K562 (cell line): ENCODE data around the gene HSPH1. TPM values are rescaled to one million over a fixed set of nuclear protein-coding genes. Genes with fewer than 3 reads are reported as not detected.

Experiments
- ATAC-seq: fragments of 200-7000 bp; cut with Tn5 transposase; 3 replicates; pipeline ENCODE4 v1.9.1; 2020; ENCODE audit warnings: moderate library complexity
- BruUV-seq: library from RNA; stranded (reverse); fragments of 400-500 nt; replicated peaks from 2 replicates; lab custom pipeline; 2021; lab: Mats Ljungman, UMichigan
- CTCF ChIA-PET: fragments of 300-600 bp; formaldehyde crosslinking; extraction: SDS; loops from one replicate; lab custom pipeline; 2021; ENCODE audit warnings: low intra/inter-chr PET ratio; lab: Yijun Ruan, JAX
- POLR2A ChIA-PET: fragments of 300-600, 350-650 bp; sonication (Branson Sonifier 250); formaldehyde crosslinking; extraction: SDS; loops from one replicate; lab custom pipeline; 2021; ENCODE audit warnings: antibody characterized with exemption, inconsistent platforms; lab: Yijun Ruan, JAX
- DNase-seq, 4 experiments: peaks; one replicate each; pipeline versions ENCODE4 v3.0.0 to v3.0.0-alpha.2; 2011 to 2018; ENCODE audit warnings: low spot score in 3 of 4, mixed read lengths in 3 of 4; ENCODE audit errors: extremely low read depth in 1 of 4
- FAIRE-seq: peaks from 2 replicates; lab custom pipeline; 2011; peaks lifted over from hg19 to GRCh38; lab: Jason Lieb, UNC
- H2AFZ ChIP-seq: 2 replicates; pipeline ENCODE4 v1.6.0; 2011; ENCODE audit warnings: low read depth, low read length, control low read depth, inconsistent platforms
- H3K27ac ChIP-seq: fragments of 200-600 bp; 3 replicates; pipeline ENCODE4 v1.8.0; 2011; ENCODE audit warnings: low read depth, mild to moderate bottlenecking, control low read depth, inconsistent platforms, low read length, moderate library complexity, mixed read lengths; ENCODE audit errors: extremely low read depth
- H3K27me3 ChIP-seq, 2 experiments: fragments of 300-600 bp in 1 of 2; 2 replicates in 1 of 2; 3 replicates in 1 of 2; pipeline versions ENCODE4 v1.6.0 to v1.8.0; 2011; ENCODE audit warnings: inconsistent platforms in 2 of 2, low read length in 2 of 2, mild to moderate bottlenecking in 1 of 2, mixed read lengths in 1 of 2, moderate library complexity in 1 of 2; ENCODE audit not compliant: control insufficient read depth in 2 of 2, insufficient read depth in 2 of 2
- H3K36me3 ChIP-seq: fragments of 300-600 bp; 3 replicates; pipeline ENCODE4 v1.8.0; 2011; ENCODE audit warnings: mild to moderate bottlenecking, low read length, inconsistent platforms; ENCODE audit not compliant: control insufficient read depth, insufficient read depth
- H3K4me1 ChIP-seq, 2 experiments: fragments of 200-600 bp in 1 of 2; replicated peaks in 1 of 2; 2 replicates in 1 of 2; 3 replicates in 1 of 2; pipeline versions ENCODE4 v1.5.1 to v1.8.0; 2011; ENCODE audit warnings: inconsistent platforms in 2 of 2, low read length in 2 of 2, mild to moderate bottlenecking in 1 of 2, mixed read lengths in 1 of 2, moderate library complexity in 1 of 2; ENCODE audit not compliant: control insufficient read depth in 2 of 2, insufficient read depth in 2 of 2
- H3K4me2 ChIP-seq: 2 replicates; pipeline ENCODE4 v1.6.1; 2011; ENCODE audit warnings: low read length, control low read depth, inconsistent platforms, mixed read lengths; ENCODE audit not compliant: insufficient read depth
- H3K4me3 ChIP-seq: fragments of 200-600 bp; sonication (generic), shearing (Covaris generic); 2 replicates; pipeline ENCODE4 v1.5.1; 2016; ENCODE audit warnings: control low read depth, inconsistent platforms
- H3K79me2 ChIP-seq: fragments of 200-600 bp; 3 replicates; pipeline ENCODE4 v1.8.0; 2011; ENCODE audit warnings: low read length, inconsistent platforms; ENCODE audit not compliant: control insufficient read depth, insufficient read depth
- H3K9ac ChIP-seq, 2 experiments: 2 replicates each; pipeline versions ENCODE4 v1.6.0 to v1.6.1; 2011; ENCODE audit warnings: low read depth in 2 of 2, low read length in 2 of 2, control low read depth in 1 of 2, inconsistent platforms in 1 of 2, mild to moderate bottlenecking in 1 of 2, mixed read lengths in 1 of 2; ENCODE audit not compliant: insufficient read depth in 1 of 2
- H3K9me1 ChIP-seq: one replicate; pipeline ENCODE4 v1.6.0; 2011; ENCODE audit warnings: inconsistent platforms, mild to moderate bottlenecking, low read length, moderate library complexity; ENCODE audit not compliant: control insufficient read depth, insufficient read depth
- H3K9me3 ChIP-seq: replicated peaks from 2 replicates; pipeline ENCODE4 v1.5.1; 2011; ENCODE audit warnings: low read depth, low read length, inconsistent platforms; ENCODE audit not compliant: control insufficient read depth, insufficient read depth
- H4K20me1 ChIP-seq: replicated peaks from 2 replicates; pipeline ENCODE4 v1.6.1; 2011; ENCODE audit warnings: low read length, inconsistent platforms, mixed read lengths; ENCODE audit not compliant: control insufficient read depth, insufficient read depth
- EP300 ChIP-seq: IDR thresholded peaks from 2 replicates; pipeline ENCODE4 v1.6.1; 2012; ENCODE audit warnings: low read length, improper control_type of control experiment
- ESRRB ChIP-seq: fragments of 250-450 bp; sonication (Bioruptor Pico); IDR thresholded peaks from 2 replicates; pipeline ENCODE4 v1.5.0; 2020; ENCODE audit warnings: mild to moderate bottlenecking, moderate library complexity, borderline replicate concordance
- ETV1 ChIP-seq: fragments of 450-650 bp; conservative IDR thresholded peaks from 2 replicates; pipeline ENCODE4 v1.6.1; 2016; ENCODE audit warnings: missing genetic modification characterization, control low read depth, low read depth, missing compliant biosample characterization
- FOXK2 ChIP-seq, 2 experiments: fragments of 450-650 bp; IDR thresholded peaks in 1 of 2; conservative IDR thresholded peaks in 1 of 2; 2 replicates each; pipeline ENCODE4 v1.6.1; 2016; ENCODE audit warnings: low read depth in 2 of 2, mild to moderate bottlenecking in 1 of 2
- FOXM1 ChIP-seq, 2 experiments: fragments of 450-650 bp in 1 of 2; sonication (generic) in 1 of 2; formaldehyde crosslinking in 1 of 2; IDR thresholded peaks; 2 replicates each; pipeline versions ENCODE4 v1.6.1 to v1.9.0; 2017 to 2022; ENCODE audit warnings: low read depth in 2 of 2, mild to moderate bottlenecking in 2 of 2, missing genetic modification reagents in 1 of 2, moderate library complexity in 1 of 2
- KLF1 ChIP-seq: fragments of 450-650 bp; IDR thresholded peaks from 2 replicates; pipeline ENCODE4 v1.6.1; 2016; ENCODE audit warnings: missing genetic modification characterization, missing compliant biosample characterization
- LCOR ChIP-seq: sonication (generic); formaldehyde crosslinking; IDR thresholded peaks from 2 replicates; pipeline ENCODE4 v1.8.0; 2022; ENCODE audit warnings: mild to moderate bottlenecking, missing genetic modification reagents
- LEF1 ChIP-seq: fragments of 450-650 bp; IDR thresholded peaks from 2 replicates; pipeline ENCODE4 v1.6.1; 2016; ENCODE audit warnings: mild to moderate bottlenecking
- MEIS2 ChIP-seq: fragments of 450-650 bp; IDR thresholded peaks from 2 replicates; pipeline ENCODE4 v1.6.1; 2014; ENCODE audit warnings: mild to moderate bottlenecking; ENCODE audit not compliant: partially characterized antibody
- NR3C1 ChIP-seq: sonication (generic); formaldehyde crosslinking; IDR thresholded peaks from 2 replicates; pipeline ENCODE4 v1.8.1; 2022; ENCODE audit warnings: missing genetic modification reagents
- PHF20 ChIP-seq: fragments of 450-650 bp; IDR thresholded peaks from 2 replicates; pipeline ENCODE4 v1.6.1; 2018; ENCODE audit not compliant: partially characterized antibody
- RBM22 ChIP-seq: fragments of 200-400 bp; formaldehyde crosslinking; IDR thresholded peaks from 2 replicates; pipeline ENCODE4 v1.6.1; 2018; ENCODE audit warnings: low read length, low read depth; ENCODE audit not compliant: poor library complexity, severe bottlenecking
- TARDBP ChIP-seq: fragments of 450-650 bp; IDR thresholded peaks from 2 replicates; pipeline ENCODE4 v1.6.1; 2016
- TCF3 ChIP-seq: sonication (generic); formaldehyde crosslinking; IDR thresholded peaks from 2 replicates; pipeline ENCODE4 v1.4.0; 2020; ENCODE audit warnings: mild to moderate bottlenecking, missing genetic modification reagents
- ZFP30 ChIP-seq: fragments of 250-450 bp; sonication (Bioruptor Pico); IDR thresholded peaks from 2 replicates; pipeline ENCODE4 v1.8.0; 2022; ENCODE audit warnings: moderate library complexity, mild to moderate bottlenecking, inconsistent platforms, borderline replicate concordance
- ZNF121 ChIP-seq: sonication (generic); formaldehyde crosslinking; conservative IDR thresholded peaks from 2 replicates; pipeline ENCODE4 v1.8.0; 2022; ENCODE audit warnings: missing genetic modification reagents
- ZNF589 ChIP-seq: fragments of 200-800 bp; sonication (Bioruptor generic); IDR thresholded peaks from 2 replicates; pipeline ENCODE4 v1.6.1; 2016; ENCODE audit warnings: low read depth, missing genetic modification characterization, missing compliant biosample characterization
- WGBS: fragments of 100-300 bp; shearing (Covaris generic); methylation state at CpG from one replicate; pipeline ENCODE4 v1.1.6; 2016; ENCODE audit warnings: low coverage, mixed read lengths; ENCODE audit not compliant: insufficient coverage; ENCODE audit errors: missing lambda C conversion rate; 5-methylcytosine and 5-hydroxymethylcytosine counted together
- in situ Hi-C: fragments of 300-500 bp; cut with MboI; formaldehyde crosslinking; loops from 4 replicates; pipeline ENCODE4 v1.15.0; 2018; ENCODE audit warnings: inconsistent platforms, mixed read lengths
- intact Hi-C: fragments of 100-400 bp; cut with micrococcal nuclease; formaldehyde crosslinking; loops from 2 replicates; pipeline ENCODE4 v1.14.2; 2022
- polyA plus RNA-seq, 8 experiments: library from polyadenylated mRNA; depleted of rRNA in 4 of 8; stranded (reverse) in 5 of 8; unstranded in 3 of 8; fragments of >200 nt; fragmentation: Nextera tagmentation in 2 of 8; fragmentation: Illumina TruSeq in 1 of 8; extraction: Ambion mirVana in 2 of 8; extraction: Trizol in 1 of 8; gene quantifications; 2 replicates each; pipeline versions ENCODE4 v1.2.1 to v1.2.3, GENCODE V29; 2011 to 2014; ENCODE audit warnings: inconsistent platforms in 1 of 8, missing spikeins in 1 of 8
- total RNA-seq, 7 experiments: library from RNA; depleted of rRNA in 6 of 7; stranded (reverse); fragments of >200 nt in 6 of 7; fragmentation: Illumina TruSeq in 2 of 7; extraction: Trizol in 2 of 7; gene quantifications; 2 replicates each; pipeline versions ENCODE4 v1.2.1 to v1.2.3, GENCODE V29; 2011 to 2021; ENCODE audit warnings: low replicate concordance in 1 of 7
- TF ChIP-seq, protein P1 (sequence below): sonication (generic); formaldehyde crosslinking; IDR thresholded peaks from 2 replicates; pipeline ENCODE4 v1.8.1; 2023; ENCODE audit warnings: mild to moderate bottlenecking, missing genetic modification reagents

HSPH1 gene
- total and polyA plus RNA-seq, 9 of the 15 experiments (the other 6 are each of a cell fraction or from before 2014, with no cell fraction given): 34.6 to 104 (median 64.7) TPM

DNA sequence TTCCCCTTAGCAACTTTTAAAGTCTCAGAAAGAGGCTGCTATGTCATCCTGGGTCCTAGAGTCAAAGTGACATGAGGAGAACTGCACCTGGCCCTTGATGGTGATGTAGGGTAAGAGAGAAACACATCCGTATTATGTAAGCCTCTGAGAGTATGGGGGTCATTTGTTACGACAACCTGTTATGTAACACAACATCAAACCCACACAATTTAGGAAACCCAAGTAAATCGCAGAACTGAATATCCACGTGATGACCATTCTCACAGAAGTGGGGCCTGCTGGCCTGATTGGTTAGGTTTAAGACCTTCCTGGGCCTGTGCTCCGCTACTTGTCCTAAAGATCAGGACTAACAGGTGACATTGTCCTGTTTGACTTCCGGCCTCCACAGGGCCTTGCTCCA is 22.7 kb upstream of the HSPH1 start:
- Histone ChIP-seq H3K4me3 (no peak overlapping the region), H3K9me1 (no peaks in the 10 kb centered on the region), H3K4me2 (no peak overlapping the region), H2AFZ (no peak overlapping the region), H3K9me3 (no peaks in the 10 kb centered on the region), H3K27me3 (no peaks in the 10 kb centered on the region), H3K27ac (no peak overlapping the region), H3K36me3 (no peaks in the 10 kb centered on the region), H4K20me1 (no peaks in the 10 kb centered on the region), H3K4me1 (no peaks in the 10 kb centered on the region), H3K9ac (no peak overlapping the region), H3K79me2 (no peaks in the 10 kb centered on the region)
- DNase-seq (no peak), ATAC-seq (no peak), FAIRE-seq (no peak)
- intact Hi-C loops (no loop called here), in situ Hi-C loops (no loop called here)
- CTCF ChIA-PET: no interaction called here
- WGBS: 35% methylated on average over 5 of the region's 6 CpGs
- no TSS peak for BruUV-seq
- TF ChIP-seq EP300 (no peak), TCF3 (CRISPR knock-in tag) (no peak)
- POLR2A ChIA-PET: no interaction called here

DNA sequence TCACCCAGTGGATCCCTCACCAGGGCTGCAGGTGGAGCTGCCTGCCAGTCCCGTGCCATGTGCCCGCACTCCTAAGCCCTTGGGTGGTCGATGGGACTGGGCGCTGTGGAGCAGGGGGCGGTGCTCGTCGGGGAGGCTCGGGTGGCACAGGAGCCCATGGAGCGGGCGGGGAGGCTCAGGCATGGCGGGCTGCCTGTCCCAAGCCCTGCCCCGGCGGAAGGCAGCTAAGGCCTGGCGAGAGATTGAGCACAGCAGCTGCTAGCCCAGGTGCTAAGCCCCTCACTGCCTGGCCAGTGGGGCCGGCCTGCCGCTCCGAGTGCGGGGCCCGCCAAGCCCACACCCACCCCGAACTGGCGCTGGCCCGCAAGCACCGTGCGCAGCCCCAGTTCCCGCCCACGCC is 21.3 kb upstream of the HSPH1 start:
- no peak overlapping the region for H3K4me3 ChIP-seq
- no peaks in the 10 kb centered on the region for H4K20me1 ChIP-seq
- no peak for DNase-seq
- H3K36me3 ChIP-seq: no peaks in the 10 kb centered on the region
- no peak for ATAC-seq
- no peaks in the 10 kb centered on the region for H3K9me3 ChIP-seq
- CTCF ChIA-PET: no interaction called here
- 30% methylated on average over 8 of the region's 26 CpGs for WGBS
- POLR2A ChIA-PET: no interaction called here
- BruUV-seq: no TSS peak
- H3K79me2 ChIP-seq: no peaks in the 10 kb centered on the region
- H3K4me1 ChIP-seq: no peaks in the 10 kb centered on the region
- intact Hi-C loops (no loop called here), in situ Hi-C loops (no loop called here)
- no peak overlapping the region for H3K4me2 ChIP-seq
- H2AFZ ChIP-seq: no peak overlapping the region
- H3K27me3 ChIP-seq: no peaks in the 10 kb centered on the region
- H3K9ac ChIP-seq: no peak overlapping the region
- H3K27ac ChIP-seq: no peak overlapping the region
- no peak for FAIRE-seq
- H3K9me1 ChIP-seq: no peaks in the 10 kb centered on the region
- TF ChIP-seq LCOR (CRISPR knock-in tag): no peak
- no peak for TF ChIP-seq MEIS2
- TF ChIP-seq TARDBP: no peak
- TF ChIP-seq ETV1 (tag): no peak
- no peak for TF ChIP-seq PHF20
- no peak for TF ChIP-seq LEF1
- TF ChIP-seq FOXK2 (conservative IDR thresholded peaks at IDR 0.05 in 1 of 2, IDR thresholded peaks at IDR 0.05 in 1 of 2; ENCODE audit: low read depth in 2 of 2): no peak
- TF ChIP-seq ZNF121: no peak
- no peak for TF ChIP-seq ZNF589 (CRISPR knock-in tag)
- no peak for TF ChIP-seq RBM22
- no peak for TF ChIP-seq ESRRB
- TF ChIP-seq ZFP30: no peak
- TF ChIP-seq, protein P1, sequence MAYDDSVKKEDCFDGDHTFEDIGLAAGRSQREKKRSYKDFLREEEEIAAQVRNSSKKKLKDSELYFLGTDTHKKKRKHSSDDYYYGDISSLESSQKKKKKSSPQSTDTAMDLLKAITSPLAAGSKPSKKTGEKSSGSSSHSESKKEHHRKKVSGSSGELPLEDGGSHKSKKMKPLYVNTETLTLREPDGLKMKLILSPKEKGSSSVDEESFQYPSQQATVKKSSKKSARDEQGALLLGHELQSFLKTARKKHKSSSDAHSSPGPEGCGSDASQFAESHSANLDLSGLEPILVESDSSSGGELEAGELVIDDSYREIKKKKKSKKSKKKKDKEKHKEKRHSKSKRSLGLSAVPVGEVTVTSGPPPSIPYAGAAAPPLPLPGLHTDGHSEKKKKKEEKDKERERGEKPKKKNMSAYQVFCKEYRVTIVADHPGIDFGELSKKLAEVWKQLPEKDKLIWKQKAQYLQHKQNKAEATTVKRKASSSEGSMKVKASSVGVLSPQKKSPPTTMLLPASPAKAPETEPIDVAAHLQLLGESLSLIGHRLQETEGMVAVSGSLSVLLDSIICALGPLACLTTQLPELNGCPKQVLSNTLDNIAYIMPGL (CRISPR knock-in tag): no peak
- TF ChIP-seq NR3C1 (CRISPR knock-in tag): no peak
- TF ChIP-seq FOXM1 (IDR thresholded peaks at IDR 0.05; ENCODE audit: low read depth): no peak
- no peak for TF ChIP-seq FOXM1 (CRISPR knock-in tag; IDR thresholded peaks at IDR 0.05; ENCODE audit: low read depth)
- no peak for TF ChIP-seq KLF1 (tag)
